ENCODE data around the gene PRKCB. TPM values are rescaled to one million over a fixed set of nuclear protein-coding genes. Genes with fewer than 3 reads are reported as not detected.

PRKCB gene
- total and polyA plus RNA-seq, 2 donors (not counting 1 experiment from before 2014, with no cell fraction given): 0.01 TPM; not detected in 1

- H3K4me2 ChIP-seq (ENCODE audit: extremely low read depth, insufficient read depth, low read length): no peak overlapping the region
- no peaks in the 10 kb centered on the region for H3K9me3 ChIP-seq (ENCODE audit: control insufficient read depth, insufficient read depth, low read depth, low read length)
- no peaks in the 10 kb centered on the region for H3K4me1 ChIP-seq (ENCODE audit: control insufficient read depth, extremely low read depth, insufficient read depth, low read length)
- TF ChIP-seq EZH2 (IDR thresholded peaks at IDR 0.05; ENCODE audit: low read length, missing control alignments) (no peak), CTCF (conservative IDR thresholded peaks at IDR 0.05 in 1 of 2, IDR thresholded peaks at IDR 0.05 in 1 of 2; ENCODE audit: low read depth in 1 of 2, low read length in 2 of 2) (no peak)
- no peak overlapping the region for H3K9ac ChIP-seq (ENCODE audit: insufficient read depth, low read length)
- no peaks in the 10 kb centered on the region for H3K79me2 ChIP-seq (ENCODE audit: control insufficient read depth, insufficient read depth, low read length)
- DNase-seq (ENCODE audit: low read depth in 2 of 2): no peak
- H4K20me1 ChIP-seq (ENCODE audit: control insufficient read depth, extremely low read depth, insufficient read depth, low read length): no peaks in the 10 kb centered on the region
- H2AFZ ChIP-seq (ENCODE audit: low read length): no peak overlapping the region
- H3K4me3 ChIP-seq (replicated peaks in 1 of 4; ENCODE audit: control extremely low read depth in 1 of 4, insufficient read depth in 1 of 4, low read depth in 3 of 4, low read length in 4 of 4): no peak overlapping the region
- no peaks in the 10 kb centered on the region for H3K36me3 ChIP-seq (ENCODE audit: control insufficient read depth, insufficient read depth, low read length)
- H3K27ac ChIP-seq (ENCODE audit: insufficient read depth, low read length): no peak overlapping the region
- H3K27me3 ChIP-seq (ENCODE audit: control insufficient read depth, insufficient read depth, low read length): no peaks in the 10 kb centered on the region
These were observed 109.5 kb downstream of the PRKCB start for GRCh38 chr16:23945243-23945642.

- TF ChIP-seq EZH2 (IDR thresholded peaks at IDR 0.05; ENCODE audit: low read length, missing control alignments) (no peak), CTCF (conservative IDR thresholded peaks at IDR 0.05 in 1 of 2, IDR thresholded peaks at IDR 0.05 in 1 of 2; ENCODE audit: low read depth in 1 of 2, low read length in 2 of 2) (no peak)
- H2AFZ ChIP-seq (ENCODE audit: low read length): no peak overlapping the region
- no peaks in the 10 kb centered on the region for H3K9me3 ChIP-seq (ENCODE audit: control insufficient read depth, insufficient read depth, low read depth, low read length)
- no peak overlapping the region for H3K4me3 ChIP-seq (replicated peaks in 1 of 4; ENCODE audit: control extremely low read depth in 1 of 4, insufficient read depth in 1 of 4, low read depth in 3 of 4, low read length in 4 of 4)
- DNase-seq (ENCODE audit: low read depth in 2 of 2): no peak
- no peak overlapping the region for H3K4me2 ChIP-seq (ENCODE audit: extremely low read depth, insufficient read depth, low read length)
- H4K20me1 ChIP-seq (ENCODE audit: control insufficient read depth, extremely low read depth, insufficient read depth, low read length): no peaks in the 10 kb centered on the region
- H3K36me3 ChIP-seq (ENCODE audit: control insufficient read depth, insufficient read depth, low read length): no peaks in the 10 kb centered on the region
- H3K27me3 ChIP-seq (ENCODE audit: control insufficient read depth, insufficient read depth, low read length): no peaks in the 10 kb centered on the region
- no peak overlapping the region for H3K9ac ChIP-seq (ENCODE audit: insufficient read depth, low read length)
- no peak overlapping the region for H3K27ac ChIP-seq (ENCODE audit: insufficient read depth, low read length)
- H3K4me1 ChIP-seq (ENCODE audit: control insufficient read depth, extremely low read depth, insufficient read depth, low read length): no peaks in the 10 kb centered on the region
- H3K79me2 ChIP-seq (ENCODE audit: control insufficient read depth, insufficient read depth, low read length): no peaks in the 10 kb centered on the region
These were observed 112.1 kb downstream of the PRKCB start for GRCh38 chr16:23947838-23948237.

GRCh38 chr16:23948949-23949411, 113.2 kb downstream of the PRKCB start:
- H3K27ac ChIP-seq (ENCODE audit: insufficient read depth, low read length): no peak overlapping the region
- no peaks in the 10 kb centered on the region for H3K79me2 ChIP-seq (ENCODE audit: control insufficient read depth, insufficient read depth, low read length)
- H3K27me3 ChIP-seq (ENCODE audit: control insufficient read depth, insufficient read depth, low read length): no peaks in the 10 kb centered on the region
- H2AFZ ChIP-seq (ENCODE audit: low read length): no peak overlapping the region
- H3K4me2 ChIP-seq (ENCODE audit: extremely low read depth, insufficient read depth, low read length): no peak overlapping the region
- H4K20me1 ChIP-seq (ENCODE audit: control insufficient read depth, extremely low read depth, insufficient read depth, low read length): no peaks in the 10 kb centered on the region
- TF ChIP-seq EZH2 (IDR thresholded peaks at IDR 0.05; ENCODE audit: low read length, missing control alignments): no peak
- no peak for TF ChIP-seq CTCF (conservative IDR thresholded peaks at IDR 0.05 in 1 of 2, IDR thresholded peaks at IDR 0.05 in 1 of 2; ENCODE audit: low read depth in 1 of 2, low read length in 2 of 2)
- H3K9ac ChIP-seq (ENCODE audit: insufficient read depth, low read length): no peak overlapping the region
- no peaks in the 10 kb centered on the region for H3K9me3 ChIP-seq (ENCODE audit: control insufficient read depth, insufficient read depth, low read depth, low read length)
- DNase-seq (ENCODE audit: low read depth in 2 of 2): no peak
- no peak overlapping the region for H3K4me3 ChIP-seq (replicated peaks in 1 of 4; ENCODE audit: control extremely low read depth in 1 of 4, insufficient read depth in 1 of 4, low read depth in 3 of 4, low read length in 4 of 4)
- H3K36me3 ChIP-seq (ENCODE audit: control insufficient read depth, insufficient read depth, low read length): no peaks in the 10 kb centered on the region
- no peaks in the 10 kb centered on the region for H3K4me1 ChIP-seq (ENCODE audit: control insufficient read depth, extremely low read depth, insufficient read depth, low read length)
